22Rv1 (cell line): ENCODE data around the gene TMEM130.
"Not testable (repeated sequence)": the region's sequence is repeated elsewhere in the genome, so short reads cannot be mapped to it uniquely, and the experiment has no call there.

Experiments
- H3K27ac ChIP-seq: fragments of 450-650 bp; 2 replicates; pipeline ENCODE4 v1.5.1; 2017
- CTCF ChIP-seq: fragments of 450-650 bp; IDR thresholded peaks from 2 replicates; pipeline ENCODE4 v1.5.1; 2017; ENCODE audit warnings: mild to moderate bottlenecking
- ZFX ChIP-seq: fragments of 450-650 bp; IDR thresholded peaks from 2 replicates; pipeline ENCODE4 v1.6.1; 2017; ENCODE audit warnings: antibody characterized with exemption, borderline replicate concordance

TMEM130 gene

DNA sequence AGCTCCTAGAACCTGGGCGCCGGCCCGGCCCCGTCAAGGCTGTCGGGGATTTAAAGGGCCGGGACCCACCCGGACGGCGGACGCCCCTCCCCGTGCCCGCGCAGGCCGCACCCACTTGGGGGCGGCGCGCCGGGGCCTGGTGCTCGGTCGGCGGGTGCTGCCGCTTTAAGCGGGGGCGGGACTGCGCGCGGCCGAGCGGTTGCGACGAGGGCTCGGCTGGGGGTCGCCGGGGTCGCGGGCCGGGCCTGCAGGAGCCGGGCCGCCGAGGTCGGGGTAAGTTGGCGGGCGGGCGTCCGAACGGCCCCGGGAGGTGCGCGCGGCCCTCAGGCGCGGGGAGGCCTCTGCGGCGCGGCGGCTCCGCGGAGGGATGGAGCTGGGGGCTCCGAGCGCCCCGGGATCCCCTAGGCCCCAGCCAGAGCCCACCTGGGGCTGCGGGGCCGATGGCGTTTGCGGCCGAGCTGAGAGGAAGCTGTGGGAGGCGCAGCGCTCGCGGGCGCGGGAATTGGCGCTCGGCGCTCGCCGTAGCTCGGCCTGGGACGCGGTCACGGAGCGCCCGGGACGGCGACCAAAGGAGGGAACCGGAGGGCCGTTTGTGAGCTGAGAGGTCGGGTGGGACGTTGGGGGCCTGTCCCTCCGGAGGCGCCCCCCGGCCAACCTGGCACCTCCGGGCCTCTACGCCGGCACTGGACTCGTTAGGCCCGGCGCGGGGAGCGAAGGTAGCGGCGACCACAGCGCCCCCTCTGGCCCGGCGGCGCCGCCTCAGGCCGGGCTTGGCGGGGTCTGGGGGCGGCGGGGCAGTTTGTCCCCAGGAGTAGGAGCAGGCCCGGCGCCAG lies 8.8 kb upstream of the TMEM130 start, which contains the start of gene TRRAP:
TSS of gene TRRAP (plus strand) at position 168 of the 833 bp plus-strand sequence. CDS start 2,619 bp downstream, outside the sequence.
- H3K27ac ChIP-seq: peak within 1 kb of the TSS; percentile 82
- TF ChIP-seq CTCF: peak; percentile 99
- TF ChIP-seq ZFX: 0 out of 2 replicates have a peak, but pooled peaks have one; percentile 17

- peak overlapping the region; percentile 82 for H3K27ac ChIP-seq
- TF ChIP-seq ZFX (no peak), CTCF (no peak)
Observed at GRCh38 chr7:98877692-98878364, 8.0 kb upstream of the TMEM130 start.

DNA sequence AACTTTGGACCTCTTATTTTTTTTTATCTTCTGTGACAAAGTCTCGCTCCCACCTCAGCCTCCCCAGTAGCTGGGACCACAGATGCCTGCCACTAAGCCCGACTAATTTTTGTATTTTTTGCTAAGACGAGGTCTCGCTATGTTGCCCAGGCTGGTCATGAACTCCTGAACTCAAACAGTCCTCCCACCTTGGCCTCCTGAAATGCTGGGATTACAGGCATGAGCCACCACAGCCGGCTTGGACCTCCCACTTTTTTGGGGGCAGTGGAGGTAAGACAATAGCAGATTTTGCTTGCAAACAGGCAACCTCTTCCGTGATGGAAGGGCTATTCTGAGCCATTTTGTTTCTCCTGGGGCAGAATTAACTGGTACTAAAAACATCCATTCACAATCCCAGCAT lies 7.3 kb upstream of the TMEM130 start:
- TF ChIP-seq CTCF (no peak), ZFX (no peak)
- H3K27ac ChIP-seq: no peak overlapping the region

GRCh38 chr7:98875501-98875900 lies 5.7 kb upstream of the TMEM130 start:
- TF ChIP-seq ZFX (no peak), CTCF (no peak)
- no peak overlapping the region for H3K27ac ChIP-seq

- TF ChIP-seq ZFX (no peak), CTCF (no peak)
- H3K27ac ChIP-seq: no peak overlapping the region
Observed at GRCh38 chr7:98874942-98875341, 5.1 kb upstream of the TMEM130 start.

- H3K27ac ChIP-seq: not testable (repeated sequence)
Observed at GRCh38 chr7:98873610-98874009, 3.8 kb upstream of the TMEM130 start.

DNA sequence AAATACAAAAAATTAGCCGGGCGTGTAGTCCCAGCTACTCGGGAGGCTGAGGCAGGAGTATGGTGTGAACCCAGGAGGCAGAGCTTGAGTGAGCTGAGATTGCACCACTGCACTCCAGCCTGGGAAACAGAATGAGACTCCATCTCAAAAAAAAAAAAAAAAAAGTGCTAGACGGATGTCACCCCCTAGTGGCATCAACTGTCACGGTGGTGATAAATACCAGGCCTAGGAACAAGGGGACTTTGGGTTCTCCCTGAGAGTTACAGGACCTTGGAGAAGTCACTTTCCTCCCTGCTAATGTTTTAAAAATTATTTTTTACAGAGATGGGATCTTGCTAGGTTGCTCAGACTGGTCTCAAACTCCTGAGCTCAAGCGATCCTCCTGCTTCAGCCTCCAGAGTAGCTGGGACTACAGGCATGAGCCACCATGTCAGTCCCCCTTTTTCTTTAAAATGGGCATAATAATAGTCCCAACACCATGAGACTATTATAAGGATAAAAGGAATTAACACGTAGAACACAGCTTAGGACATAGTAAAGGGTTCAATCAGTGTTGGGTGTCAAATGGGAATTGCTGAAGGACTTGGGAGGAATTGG lies 2.6 kb upstream of the TMEM130 start:
- H3K27ac ChIP-seq: no peak overlapping the region
- no peak for TF ChIP-seq ZFX
- peak; percentile 79 for TF ChIP-seq CTCF
